DMS53 treated with DMSO at 0.1 percent for 48 hours (cell line): ENCODE data around the gene SSR1.

Experiments
- DNase-seq: peaks from one replicate; lab custom pipeline; 2025; ENCODE audit not compliant: unreplicated experiment; lab: John Stamatoyannopoulos, UW

Gene SSR1

DNA sequence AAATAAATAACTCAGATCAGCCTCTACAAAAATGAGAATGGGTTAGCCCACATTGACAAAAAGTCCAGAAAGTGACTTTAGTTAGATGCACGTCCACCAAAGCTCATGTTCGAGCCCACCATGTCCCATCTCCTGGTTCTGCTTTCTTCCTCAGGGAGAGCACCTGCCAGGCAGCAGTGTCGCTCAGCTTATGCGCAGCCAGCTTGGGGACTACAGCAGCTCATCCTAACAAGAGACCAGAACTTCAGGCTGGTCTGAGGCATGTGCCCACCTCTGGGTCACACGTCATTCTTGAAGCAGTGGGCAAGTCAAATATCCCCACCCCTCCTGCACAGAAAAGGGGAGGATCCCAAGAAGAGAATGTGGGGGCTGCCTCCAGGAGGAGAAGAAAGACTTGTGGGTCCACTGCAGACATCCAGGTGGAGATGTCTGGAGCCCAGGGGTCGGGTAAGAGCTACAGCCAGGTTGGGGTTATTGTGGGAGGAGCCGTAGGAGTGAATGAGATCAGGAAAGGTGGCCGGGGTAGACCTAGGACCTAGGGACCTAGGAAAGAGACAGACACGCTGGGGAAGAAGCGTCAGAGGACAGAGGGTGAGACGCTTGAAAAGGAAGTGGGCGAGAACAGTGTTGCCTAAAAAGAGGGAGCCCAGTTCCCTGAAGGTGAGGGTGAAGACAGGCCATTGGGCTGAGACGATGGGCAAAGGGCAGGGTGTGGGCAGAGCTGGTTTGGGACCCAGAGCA is 52.5 kb downstream of the SSR1 start:
- DNase-seq, result no peak

DNA sequence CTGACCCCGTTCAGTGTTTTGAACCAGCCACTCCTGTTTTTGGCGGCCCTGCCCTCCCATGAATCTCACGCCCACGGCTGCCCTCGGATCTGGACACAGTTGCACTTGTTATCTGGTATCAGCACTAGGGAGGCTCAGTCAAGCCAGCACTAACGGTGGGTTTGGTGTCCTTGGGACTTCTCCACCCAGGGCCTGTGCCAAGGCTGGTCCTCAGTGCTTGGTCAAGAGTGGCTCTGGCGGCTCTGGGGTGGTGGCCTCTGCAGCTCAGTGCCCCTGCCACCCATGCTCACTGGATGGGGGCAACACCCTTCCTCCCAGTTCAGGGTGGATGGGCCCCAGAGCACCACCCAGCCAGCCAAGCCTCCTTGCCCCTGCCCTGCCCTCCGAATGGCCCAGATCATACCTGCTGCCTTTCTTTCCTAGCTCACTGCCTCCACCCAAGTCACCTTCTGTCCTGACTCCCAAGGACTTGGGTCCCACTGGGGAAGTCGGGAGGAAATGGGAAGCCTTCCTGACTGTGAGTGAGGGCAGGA is 54.7 kb downstream of the SSR1 start:
- DNase-seq, result no peak

DNA sequence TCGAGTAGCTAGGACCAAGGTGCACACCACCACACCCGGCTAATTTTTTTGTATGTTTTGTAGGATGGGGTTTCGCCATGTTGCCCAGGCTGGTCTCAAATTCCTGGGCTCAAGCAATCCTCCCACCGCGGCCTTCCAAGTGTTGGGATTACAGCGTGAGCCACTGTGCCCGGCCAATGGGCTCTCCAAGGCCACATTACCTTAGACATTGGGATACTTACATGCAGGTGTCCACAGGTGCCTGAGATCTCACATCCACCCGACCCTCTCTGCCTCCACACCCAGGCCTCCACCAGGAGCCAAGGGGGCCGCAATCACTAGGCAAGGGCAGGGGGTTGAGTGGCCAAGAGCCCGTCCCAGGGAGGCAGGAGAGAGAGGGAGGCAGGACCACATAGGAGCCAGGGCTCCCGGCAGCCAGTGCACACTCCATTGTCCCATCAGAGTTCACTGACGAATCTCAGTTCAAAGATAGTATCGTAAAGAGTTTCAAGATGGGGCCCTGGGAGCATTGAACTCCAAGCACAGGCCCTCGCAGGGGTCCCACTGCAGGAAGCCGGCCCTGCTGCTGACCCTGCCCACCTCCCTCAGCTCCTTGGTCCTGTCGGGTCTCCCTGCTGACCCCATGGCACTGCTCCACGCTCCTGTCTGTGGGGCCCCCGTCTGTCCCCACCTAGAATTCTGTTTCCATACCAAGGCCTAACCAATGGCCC is 55.3 kb downstream of the SSR1 start:
- no peak for DNase-seq

GRCh38 chr6:7256785-7257184 is 56.2 kb downstream of the SSR1 start:
- DNase-seq, result no peak

DNA sequence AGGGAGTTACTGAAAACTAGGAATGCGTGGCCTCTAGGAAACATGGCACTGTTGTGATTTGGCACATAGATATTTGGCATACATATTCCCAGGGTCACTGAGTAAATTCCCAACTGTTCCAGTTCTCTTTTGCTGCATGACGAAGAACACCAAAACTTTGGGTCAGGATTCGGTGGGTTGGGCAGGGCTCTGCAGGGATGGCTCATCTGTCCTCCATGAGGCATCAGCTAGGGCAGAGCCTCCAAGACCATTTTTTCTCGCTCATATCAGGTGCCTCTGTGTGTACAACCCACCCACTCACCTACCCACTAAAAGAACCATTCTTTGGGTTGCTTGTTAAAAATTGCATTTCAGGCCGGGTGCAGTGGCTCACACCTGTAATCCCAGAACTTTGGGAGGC is 57.1 kb downstream of the SSR1 start:
- DNase-seq, result no peak

DNA sequence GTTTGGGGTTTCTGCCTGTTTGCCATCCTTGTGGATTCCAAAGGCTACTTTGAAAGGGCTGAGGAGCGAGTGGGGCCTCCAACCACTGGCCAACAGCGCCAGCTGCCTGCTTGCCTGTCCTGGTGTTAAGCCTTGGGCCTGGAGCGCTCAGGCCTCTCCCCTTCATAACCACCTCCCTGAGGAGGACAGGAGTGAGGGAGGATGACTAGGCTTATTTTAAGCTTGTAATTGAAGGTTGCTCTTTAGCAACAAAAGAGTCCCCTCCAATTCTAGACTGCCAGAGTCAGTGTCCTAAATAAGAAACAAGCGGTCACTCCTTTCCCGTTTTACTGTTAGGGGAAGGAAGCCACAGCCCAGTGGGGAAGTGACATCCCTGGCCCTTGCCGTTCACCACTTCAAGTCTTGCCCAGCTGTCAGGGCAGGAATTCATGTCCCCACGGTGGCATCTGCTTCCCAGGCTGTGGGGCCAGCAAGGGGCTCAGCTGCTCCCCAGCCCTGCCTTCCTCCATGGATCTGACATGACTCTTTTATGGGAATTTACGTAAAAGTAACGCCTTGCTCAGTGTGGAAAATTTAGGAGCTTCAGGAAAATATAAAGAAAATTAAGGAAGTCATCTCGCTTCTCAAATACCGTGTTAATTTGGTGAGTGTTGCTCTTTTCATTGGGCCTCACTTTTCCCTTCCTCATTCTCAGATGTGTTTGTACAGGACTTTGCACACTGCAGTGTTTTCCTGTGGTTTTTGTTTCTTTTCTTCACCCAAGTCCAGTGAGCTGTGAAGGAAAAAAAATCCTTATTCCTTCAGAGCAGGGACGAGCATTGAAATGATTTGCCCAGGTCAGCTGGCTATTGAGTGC is 57.8 kb downstream of the SSR1 start:
- DNase-seq, result no peak

GRCh38 chr6:7252390-7252789 is 60.6 kb downstream of the SSR1 start:
- no peak for DNase-seq

DNA sequence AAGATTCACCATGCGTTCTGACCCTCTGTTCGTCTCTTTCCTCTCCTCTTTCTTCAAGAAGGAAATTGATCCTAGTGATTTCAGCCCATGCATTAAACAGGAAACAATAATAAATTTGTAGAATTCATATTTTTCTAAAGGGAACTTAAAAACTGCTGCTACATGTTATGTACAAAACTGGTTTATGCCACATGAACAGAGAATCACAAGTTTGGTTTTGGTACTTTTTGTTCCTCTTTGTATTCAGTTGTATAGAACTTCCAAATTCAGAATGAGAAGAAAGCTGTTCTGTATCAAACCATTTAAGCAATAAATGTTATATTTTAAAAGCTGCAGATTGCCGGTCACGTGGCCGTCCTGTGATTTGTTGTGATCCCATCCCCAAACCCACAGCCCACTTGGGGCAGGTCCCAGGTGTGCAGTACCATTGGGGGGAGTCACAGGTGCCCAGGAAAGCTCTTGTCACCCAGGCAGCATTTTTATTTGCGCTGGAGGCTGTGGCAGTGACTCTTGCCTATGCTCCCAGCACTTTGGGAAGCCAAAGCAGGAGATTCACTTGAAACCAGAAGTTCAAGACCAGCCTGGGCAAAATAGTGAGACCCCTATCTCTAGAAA is 61.2 kb downstream of the SSR1 start:
- no peak for DNase-seq

DNA sequence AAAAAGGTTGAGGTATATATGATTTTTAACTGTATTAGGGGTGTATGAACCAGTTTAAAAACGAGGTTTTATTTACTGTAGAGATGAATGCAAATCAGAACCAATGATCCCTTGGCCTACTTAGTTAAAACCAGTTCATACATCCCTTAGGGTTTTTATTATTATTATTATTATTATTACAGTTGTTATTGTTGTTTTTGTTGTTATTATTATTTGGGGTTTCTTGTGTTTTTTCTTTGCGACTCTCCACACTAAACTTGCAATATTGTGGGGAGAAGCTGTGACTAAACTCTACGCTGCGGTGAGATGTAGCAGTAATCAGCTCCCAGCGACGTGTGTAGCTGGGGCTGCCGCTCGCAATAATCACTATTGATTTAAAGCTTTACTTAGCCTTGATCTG is 62.2 kb downstream of the SSR1 start:
- no peak for DNase-seq

GRCh38 chr6:7249946-7250643 is 62.9 kb downstream of the SSR1 start:
- no peak for DNase-seq

DNA sequence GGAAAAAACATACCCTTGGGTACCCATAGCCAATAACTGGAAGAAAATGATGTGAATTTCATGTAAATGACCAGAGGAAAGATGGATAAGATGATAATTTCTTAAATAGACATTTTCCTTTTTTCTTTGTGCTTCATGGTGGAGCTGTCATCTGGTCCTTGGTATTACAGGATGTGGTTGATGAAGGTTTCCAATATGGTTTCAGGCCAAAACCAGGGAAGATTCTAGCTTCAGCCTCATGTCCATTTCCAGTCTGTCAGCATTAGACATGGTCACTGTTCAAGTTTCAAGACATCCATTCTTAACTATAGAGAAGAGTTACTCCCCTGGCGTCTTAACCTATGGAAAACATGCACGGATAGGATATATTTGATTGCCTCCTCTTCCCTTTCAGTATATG is 63.6 kb downstream of the SSR1 start:
- no peak for DNase-seq

GRCh38 chr6:7247828-7248227 is 65.2 kb downstream of the SSR1 start:
- no peak for DNase-seq

DNA sequence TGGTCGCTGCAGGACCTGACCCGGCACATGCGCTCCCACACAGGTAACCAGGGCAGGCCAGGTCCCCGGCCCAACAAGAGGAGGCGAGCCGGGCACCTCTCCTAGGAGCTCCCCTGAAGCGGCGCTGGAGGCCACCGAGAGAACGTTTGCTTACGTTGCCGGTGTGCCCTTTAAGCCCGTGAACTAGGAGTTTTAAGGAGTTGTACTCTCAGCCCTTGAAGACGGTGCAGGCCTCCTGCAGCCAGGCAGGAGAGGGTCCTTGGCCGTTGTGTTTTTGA is 65.9 kb downstream of the SSR1 start:
- no peak for DNase-seq

GRCh38 chr6:7246401-7247178 is 66.4 kb downstream of the SSR1 start:
- DNase-seq, result no peak

GRCh38 chr6:7245668-7246393 is 67.2 kb downstream of the SSR1 start:
- no peak for DNase-seq

DNA sequence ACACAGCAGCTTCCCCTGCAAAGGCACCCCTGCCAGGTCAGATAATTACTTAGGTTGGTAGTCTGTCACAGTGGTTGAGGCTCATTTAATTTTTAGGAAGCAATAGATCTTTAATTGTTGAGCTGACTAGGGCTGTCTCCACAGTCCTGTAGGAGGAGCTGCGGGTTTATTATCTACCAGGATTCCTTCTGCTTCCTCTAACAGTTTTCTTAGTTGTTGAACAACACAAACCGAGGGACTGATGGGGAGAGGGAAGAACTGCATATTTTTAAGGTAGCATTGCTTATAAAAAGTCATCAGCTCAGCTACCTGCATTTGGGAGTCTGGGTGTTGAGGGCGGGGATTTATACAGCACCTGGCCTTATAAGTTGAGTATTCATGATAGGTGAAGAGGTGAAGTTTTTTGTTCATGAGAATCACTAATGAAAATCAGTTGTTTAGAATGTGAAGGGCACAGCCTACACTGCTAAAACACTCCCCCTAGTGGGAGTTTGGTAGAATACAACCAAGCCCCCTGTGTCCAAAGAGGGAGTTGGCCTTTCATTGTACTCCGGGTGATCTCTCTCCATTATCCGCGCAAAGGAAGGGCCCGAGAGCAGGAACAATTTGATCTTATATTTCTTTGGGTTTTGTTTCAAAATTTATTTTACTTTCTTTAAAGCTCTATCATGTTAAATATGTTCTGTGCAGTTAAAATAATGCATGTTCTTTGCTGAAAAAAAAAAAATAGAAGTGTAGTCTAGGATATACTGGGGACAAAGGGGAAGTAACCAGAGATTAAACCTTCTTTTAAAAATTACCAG is 69.6 kb downstream of the SSR1 start:
- peak; percentile 62 for DNase-seq

DNA sequence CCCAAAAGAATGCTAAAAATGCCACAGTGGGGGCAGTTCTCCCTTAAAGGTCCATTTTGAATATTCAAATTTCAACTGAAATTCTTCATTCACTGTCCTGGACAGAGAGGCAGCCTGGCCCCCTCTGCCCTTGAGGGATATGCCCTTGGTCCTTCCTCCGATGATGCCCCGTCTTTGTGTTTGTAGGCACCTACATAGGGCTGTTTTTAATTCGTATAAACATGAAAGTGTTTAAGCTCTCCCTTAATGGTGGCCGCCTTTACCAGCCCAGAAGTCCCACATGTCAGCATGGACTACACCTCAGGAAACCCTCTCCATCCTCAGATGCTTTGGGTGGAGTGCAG is 70.2 kb downstream of the SSR1 start:
- DNase-seq, result no peak
